Heart left ventricle (tissue), 16 donors: Measurements from ENCODE around the gene LRBA. TPM values are rescaled to one million over a fixed set of nuclear protein-coding genes. Genes with fewer than 3 reads are reported as not detected.
"Not testable (repeated sequence)": the region's sequence is repeated elsewhere in the genome, so short reads cannot be mapped to it uniquely, and the experiment has no call there.

Experiments used
- ATAC-seq, 4 donors: fragments of 200-7000 bp; cut with Tn5 transposase; one replicate each; pipeline ENCODE4 v1.9.1; 2020 to 2022; ENCODE audit warnings: moderate library complexity in 4 of 4, mild to moderate bottlenecking in 3 of 4, moderate number of reproducible peaks in 1 of 4
- DNase-seq, 5 donors: peaks; one replicate each; pipeline ENCODE4 v3.0.0-alpha.2; 2020
- H3K27ac ChIP-seq, 12 donors: fragments of 200-600 bp; sonication (generic) in 4 of 12; one replicate each; pipeline versions ENCODE4 v1.5.0 to v1.8.0; 2016 to 2022; ENCODE audit warnings: mild to moderate bottlenecking in 2 of 12
- H3K27me3 ChIP-seq, 9 donors: fragments of 200-600 bp; sonication (generic) in 2 of 9; one replicate each; pipeline versions ENCODE4 v1.5.1 to v1.8.0; 2016 to 2022; ENCODE audit warnings: mild to moderate bottlenecking in 3 of 9
- H3K36me3 ChIP-seq, 9 donors: fragments of 200-600 bp; sonication (generic) in 2 of 9; one replicate each; pipeline versions ENCODE4 v1.5.0 to v1.8.0; 2018 to 2022; ENCODE audit warnings: mild to moderate bottlenecking in 2 of 9
- H3K4me1 ChIP-seq, 12 donors: fragments of 200-600 bp; sonication (generic) in 4 of 12; one replicate each; pipeline versions ENCODE4 v1.5.0 to v1.8.0; 2016 to 2022; ENCODE audit warnings: mild to moderate bottlenecking in 3 of 12
- H3K4me3 ChIP-seq, 12 donors: fragments of 200-600 bp; sonication (generic) in 4 of 12; one replicate each; pipeline versions ENCODE4 v1.5.0 to v1.8.0; 2017 to 2022; ENCODE audit warnings: mild to moderate bottlenecking in 9 of 12, moderate library complexity in 4 of 12
- H3K9me3 ChIP-seq, 12 donors: fragments of 200-600 bp; sonication (generic) in 4 of 12; one replicate each; pipeline versions ENCODE4 v1.5.0 to v1.8.0; 2016 to 2022; ENCODE audit warnings: mild to moderate bottlenecking in 1 of 12
- POLR2A ChIP-seq, 2 donors: fragments of 450-650 bp; IDR thresholded peaks; one replicate each; pipeline ENCODE4 v1.6.1; 2017; ENCODE audit warnings: antibody characterized with exemption in 2 of 2, mild to moderate bottlenecking in 2 of 2, moderate library complexity in 2 of 2
- WGBS, 4 donors: extraction: QIAGEN DNeasy Blood & Tissue Kit in 2 of 4; methylation state at CpG; one replicate each; pipeline versions ENCODE4 v1.1.5 to v1.1.7; 2013 to 2018; 5-methylcytosine and 5-hydroxymethylcytosine counted together
- intact Hi-C, 10 donors: fragments of 100-400 bp; cut with DNase I; formaldehyde crosslinking; loops; one replicate each; pipeline versions ENCODE4 v1.11.1 to v1.14.2; 2022
- long read RNA-seq, 3 donors: library from polyadenylated mRNA; unstranded; transcript quantifications; one replicate each; pipeline ENCODE4 v2.0.0, GENCODE V29; 2020 to 2021
- polyA plus RNA-seq, 2 donors: library from polyadenylated mRNA; stranded (reverse); fragments of 200-250 nt; gene quantifications; one replicate each; pipeline ENCODE4 v1.2.3, GENCODE V29; 2013
- total RNA-seq, 9 donors: library from RNA; depleted of rRNA in 2 of 9; stranded (reverse); fragments of >200 nt in 2 of 9; fragmentation: NEBNext Ultra II Directional in 3 of 9; extraction: Animal tissue kit (Norgen Biotek cat#: 25700) in 3 of 9; gene quantifications; one replicate each; pipeline versions ENCODE4 v1.1.0 to v1.2.4, GENCODE V29; 2016 to 2023
- TF ChIP-seq, protein P1 (sequence below), 12 donors: fragments of 200-600 bp; sonication (generic) in 4 of 12; IDR thresholded peaks; one replicate each; pipeline versions ENCODE4 v1.5.0 to v1.8.0; 2018 to 2022; ENCODE audit warnings: antibody characterized with exemption in 12 of 12, mild to moderate bottlenecking in 5 of 12
- donor health status: ischemic (EF 13 %, LVEDD 7.1; RV severe dilation, severe dysfunction).
- donor health status: healthy with polysubstance abuse.
- donor health status: DM: no; HTN: yes; CAD: no.
- donor health status: DM: no; HTN: no; CAD: no.
- donor health status: ischemic (EF 25% LVEDD 6.9; RV normal size, moderate dysfunction).
- donor health status: ischemic (EF 25% LVEDD 5.7; RV mildly dilated, moderate dysfunction).
- donor health status: healthy.
- donor health status: DM: yes; HTN: yes; CAD: no.
- donor health status: ischemic (EF 35%, LVEDD 5.7; RV mildly dilated, moderate dysfunction).
- donor health status: nonischemic (EF 11% LVEDD 7.7; RV severe dilation, severe dysfunction).
- donor health status: DM: yes; HTN: yes; CAD: no.
- donor health status: PGD.
- donor health status: ischemic (EF 29% LVEDD 5.4; RV normal size, mild dysfunction).
- donor health status: nonischemic (EF 23%, LVEDD 6.1; RV moderate dilation, normal function).

Gene LRBA, protein sequence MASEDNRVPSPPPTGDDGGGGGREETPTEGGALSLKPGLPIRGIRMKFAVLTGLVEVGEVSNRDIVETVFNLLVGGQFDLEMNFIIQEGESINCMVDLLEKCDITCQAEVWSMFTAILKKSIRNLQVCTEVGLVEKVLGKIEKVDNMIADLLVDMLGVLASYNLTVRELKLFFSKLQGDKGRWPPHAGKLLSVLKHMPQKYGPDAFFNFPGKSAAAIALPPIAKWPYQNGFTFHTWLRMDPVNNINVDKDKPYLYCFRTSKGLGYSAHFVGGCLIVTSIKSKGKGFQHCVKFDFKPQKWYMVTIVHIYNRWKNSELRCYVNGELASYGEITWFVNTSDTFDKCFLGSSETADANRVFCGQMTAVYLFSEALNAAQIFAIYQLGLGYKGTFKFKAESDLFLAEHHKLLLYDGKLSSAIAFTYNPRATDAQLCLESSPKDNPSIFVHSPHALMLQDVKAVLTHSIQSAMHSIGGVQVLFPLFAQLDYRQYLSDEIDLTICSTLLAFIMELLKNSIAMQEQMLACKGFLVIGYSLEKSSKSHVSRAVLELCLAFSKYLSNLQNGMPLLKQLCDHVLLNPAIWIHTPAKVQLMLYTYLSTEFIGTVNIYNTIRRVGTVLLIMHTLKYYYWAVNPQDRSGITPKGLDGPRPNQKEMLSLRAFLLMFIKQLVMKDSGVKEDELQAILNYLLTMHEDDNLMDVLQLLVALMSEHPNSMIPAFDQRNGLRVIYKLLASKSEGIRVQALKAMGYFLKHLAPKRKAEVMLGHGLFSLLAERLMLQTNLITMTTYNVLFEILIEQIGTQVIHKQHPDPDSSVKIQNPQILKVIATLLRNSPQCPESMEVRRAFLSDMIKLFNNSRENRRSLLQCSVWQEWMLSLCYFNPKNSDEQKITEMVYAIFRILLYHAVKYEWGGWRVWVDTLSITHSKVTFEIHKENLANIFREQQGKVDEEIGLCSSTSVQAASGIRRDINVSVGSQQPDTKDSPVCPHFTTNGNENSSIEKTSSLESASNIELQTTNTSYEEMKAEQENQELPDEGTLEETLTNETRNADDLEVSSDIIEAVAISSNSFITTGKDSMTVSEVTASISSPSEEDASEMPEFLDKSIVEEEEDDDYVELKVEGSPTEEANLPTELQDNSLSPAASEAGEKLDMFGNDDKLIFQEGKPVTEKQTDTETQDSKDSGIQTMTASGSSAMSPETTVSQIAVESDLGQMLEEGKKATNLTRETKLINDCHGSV (N-terminal part only)
- total RNA-seq = 10 to 100 TPM; 16.7 to 35.1 (median 25.6) TPM
- polyA plus RNA-seq = 1 to 10 TPM; 6.5 to 9.7 TPM
- long read RNA-seq, donor 1, partial matches to known transcripts = 3 of 5 reads
- long read RNA-seq, donor 1, other reads (novel, unspliced or antisense) = 1 of 5 reads
- long read RNA-seq, donor 2, partial matches to known transcripts = 3 of 5 reads
- long read RNA-seq, donor 2, other reads (novel, unspliced or antisense) = 1 of 5 reads
- long read RNA-seq, donor 3, partial matches to known transcripts = 4 of 7 reads
- long read RNA-seq, donor 3, other reads (novel, unspliced or antisense) = 3 of 7 reads

DNA sequence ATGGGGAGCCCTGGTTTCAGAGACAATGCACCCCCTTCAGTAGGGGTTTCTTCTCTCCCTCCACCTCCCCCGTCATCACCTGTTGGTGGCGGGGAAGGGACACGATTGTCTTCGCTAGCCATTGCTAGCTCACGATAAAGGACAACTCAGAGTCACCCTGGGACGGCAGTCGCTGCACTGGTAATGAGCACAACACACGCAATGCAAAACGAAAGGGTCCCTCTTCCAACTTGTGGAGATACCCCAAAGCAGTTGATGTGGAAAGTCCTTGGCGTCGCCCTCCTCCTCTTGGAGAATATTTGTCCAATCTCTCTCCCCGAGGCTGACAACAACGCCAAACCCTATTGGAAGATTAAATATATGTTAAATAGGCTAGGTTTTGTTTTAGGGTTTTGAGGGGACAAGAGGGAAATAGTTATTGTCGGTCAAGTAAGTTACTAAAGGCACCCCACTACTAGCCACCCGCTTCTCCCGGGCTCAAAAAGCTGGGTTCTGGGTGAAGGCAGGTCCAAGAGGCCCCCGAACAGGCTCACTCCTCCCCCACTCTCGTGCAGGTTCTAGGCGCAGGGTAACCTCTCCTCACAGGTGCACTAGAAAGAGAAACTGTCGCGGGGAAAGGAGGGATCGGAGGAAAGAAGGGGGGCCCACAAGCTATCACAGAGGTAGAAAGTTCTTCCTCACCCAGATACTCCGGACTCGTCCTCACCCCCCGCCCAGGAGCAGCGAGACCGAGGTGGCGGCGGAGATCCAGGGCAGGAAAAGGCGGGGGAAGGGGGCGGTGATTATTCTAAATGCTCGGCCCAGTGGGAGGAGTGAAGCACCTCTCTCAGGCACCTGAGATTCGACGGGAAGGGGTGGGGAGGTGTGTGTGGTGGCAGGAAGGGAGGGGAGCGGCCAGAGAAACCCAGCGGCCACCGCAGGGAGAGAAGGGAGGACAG is at the start of gene LRBA:
LRBA (minus strand) TSS at position 764 of the 938 bp plus-strand sequence; CDS start at position 122, 642 bp downstream.
- Histone ChIP-seq H3K4me1 (peaks cover 0 to 25% (median 17%) of the 10 kb centered on the region in 12 donors), H3K27ac (peak within 1 kb of the TSS; percentile 74 to 95 (median 89)), H3K27me3 (no peaks in the 10 kb centered on the region), H3K9me3 (peaks cover 0 to 3% (median 0%) of the 10 kb centered on the region in 12 donors), H3K36me3 (peaks cover 0 to 4% (median 0%) of the 10 kb centered on the region in 9 donors), H3K4me3 (peak within 1 kb of the TSS; percentile 84 to 100 (median 98))
- intact Hi-C loops = loop anchor here in 1 of 10 donors (5.0 kb wide), 1 partner anchor 83 kb away; the partner anchor contains the start of gene RPS3A
- 0 to 1% (median 1%) methylated on average over 37 of the region's 37 CpGs for WGBS, 4 donors
- peak; percentile 66 to 81 (median 73) for DNase-seq
- TF ChIP-seq POLR2A (IDR thresholded peaks at IDR 0.05) = no peak
- TF ChIP-seq, protein P1, sequence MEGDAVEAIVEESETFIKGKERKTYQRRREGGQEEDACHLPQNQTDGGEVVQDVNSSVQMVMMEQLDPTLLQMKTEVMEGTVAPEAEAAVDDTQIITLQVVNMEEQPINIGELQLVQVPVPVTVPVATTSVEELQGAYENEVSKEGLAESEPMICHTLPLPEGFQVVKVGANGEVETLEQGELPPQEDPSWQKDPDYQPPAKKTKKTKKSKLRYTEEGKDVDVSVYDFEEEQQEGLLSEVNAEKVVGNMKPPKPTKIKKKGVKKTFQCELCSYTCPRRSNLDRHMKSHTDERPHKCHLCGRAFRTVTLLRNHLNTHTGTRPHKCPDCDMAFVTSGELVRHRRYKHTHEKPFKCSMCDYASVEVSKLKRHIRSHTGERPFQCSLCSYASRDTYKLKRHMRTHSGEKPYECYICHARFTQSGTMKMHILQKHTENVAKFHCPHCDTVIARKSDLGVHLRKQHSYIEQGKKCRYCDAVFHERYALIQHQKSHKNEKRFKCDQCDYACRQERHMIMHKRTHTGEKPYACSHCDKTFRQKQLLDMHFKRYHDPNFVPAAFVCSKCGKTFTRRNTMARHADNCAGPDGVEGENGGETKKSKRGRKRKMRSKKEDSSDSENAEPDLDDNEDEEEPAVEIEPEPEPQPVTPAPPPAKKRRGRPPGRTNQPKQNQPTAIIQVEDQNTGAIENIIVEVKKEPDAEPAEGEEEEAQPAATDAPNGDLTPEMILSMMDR (IDR thresholded peaks at IDR 0.05) = no peak
- peak; percentile 66 to 86 (median 82) for ATAC-seq

DNA sequence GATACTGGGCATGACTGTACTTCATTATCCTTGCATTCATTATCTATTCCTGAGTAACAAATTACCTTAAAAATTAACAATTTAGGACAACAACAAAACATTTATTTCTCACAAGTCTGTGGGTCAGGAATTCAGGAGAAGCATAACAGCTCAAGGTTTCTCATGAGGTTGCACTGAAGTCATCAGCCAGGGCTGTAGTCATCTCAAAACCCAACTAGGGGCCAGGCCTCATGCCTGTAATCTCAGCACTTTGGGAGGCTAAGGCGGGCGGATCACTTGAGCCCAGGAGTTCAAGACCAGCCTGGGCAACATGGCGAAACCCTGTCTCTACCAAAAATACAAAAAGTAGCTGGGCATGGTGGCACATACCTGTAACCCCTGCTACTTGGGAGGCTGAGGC is 48.1 kb upstream of the LRBA start:
- H3K36me3 ChIP-seq, H3K27ac ChIP-seq, H3K4me1 ChIP-seq, H3K4me3 ChIP-seq, H3K9me3 ChIP-seq, H3K27me3 ChIP-seq, ATAC-seq, intact Hi-C loops, DNase-seq: not testable (repeated sequence)
- WGBS, 4 donors = 90 to 100% (median 95%) methylated on average over 3 of the region's 3 CpGs

DNA sequence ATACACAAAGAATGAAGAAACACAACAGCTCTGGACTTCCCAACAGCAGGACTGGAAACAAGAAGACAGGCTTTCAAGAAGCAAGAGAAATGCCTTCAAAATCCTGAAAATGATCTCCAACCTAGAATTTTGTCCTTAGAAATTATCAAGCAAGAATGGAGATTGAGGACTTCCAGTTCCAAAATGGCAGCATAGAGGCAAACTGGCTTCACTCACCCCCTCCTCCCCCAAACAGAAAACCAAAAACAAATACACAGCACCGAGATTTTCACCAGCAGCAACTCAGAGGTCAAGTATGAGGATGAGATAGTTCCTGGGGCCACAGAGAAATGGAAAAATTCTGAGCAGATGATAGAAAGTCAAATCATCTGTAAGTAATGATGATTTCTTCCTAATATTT is 40.5 kb upstream of the LRBA start:
- Histone ChIP-seq H3K4me1 (no peaks in the 10 kb centered on the region), H3K9me3 (no peaks in the 10 kb centered on the region), H3K4me3 (no peak overlapping the region), H3K27ac (no peak overlapping the region), H3K27me3 (no peaks in the 10 kb centered on the region), H3K36me3 (no peaks in the 10 kb centered on the region)
- TF ChIP-seq, protein P1 (IDR thresholded peaks at IDR 0.05) = no peak
- TF ChIP-seq POLR2A (IDR thresholded peaks at IDR 0.05) = no peak
- intact Hi-C loops = no loop called here
- no peak for ATAC-seq
- 33 to 56% (median 48%) methylated on average over 1 of the region's 1 CpG for WGBS, 4 donors
- no peak for DNase-seq
